NCI-H187 (cell line): ENCODE data around the gene CST7.
"Not testable (repeated sequence)": the region's sequence is repeated elsewhere in the genome, so short reads cannot be mapped to it uniquely, and the experiment has no call there.

ENCODE experiments used
- DNase-seq, 2 experiments: peaks; one replicate each; lab custom pipeline; 2025; lab: John Stamatoyannopoulos, UW

CST7 gene, protein sequence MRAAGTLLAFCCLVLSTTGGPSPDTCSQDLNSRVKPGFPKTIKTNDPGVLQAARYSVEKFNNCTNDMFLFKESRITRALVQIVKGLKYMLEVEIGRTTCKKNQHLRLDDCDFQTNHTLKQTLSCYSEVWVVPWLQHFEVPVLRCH

DNA sequence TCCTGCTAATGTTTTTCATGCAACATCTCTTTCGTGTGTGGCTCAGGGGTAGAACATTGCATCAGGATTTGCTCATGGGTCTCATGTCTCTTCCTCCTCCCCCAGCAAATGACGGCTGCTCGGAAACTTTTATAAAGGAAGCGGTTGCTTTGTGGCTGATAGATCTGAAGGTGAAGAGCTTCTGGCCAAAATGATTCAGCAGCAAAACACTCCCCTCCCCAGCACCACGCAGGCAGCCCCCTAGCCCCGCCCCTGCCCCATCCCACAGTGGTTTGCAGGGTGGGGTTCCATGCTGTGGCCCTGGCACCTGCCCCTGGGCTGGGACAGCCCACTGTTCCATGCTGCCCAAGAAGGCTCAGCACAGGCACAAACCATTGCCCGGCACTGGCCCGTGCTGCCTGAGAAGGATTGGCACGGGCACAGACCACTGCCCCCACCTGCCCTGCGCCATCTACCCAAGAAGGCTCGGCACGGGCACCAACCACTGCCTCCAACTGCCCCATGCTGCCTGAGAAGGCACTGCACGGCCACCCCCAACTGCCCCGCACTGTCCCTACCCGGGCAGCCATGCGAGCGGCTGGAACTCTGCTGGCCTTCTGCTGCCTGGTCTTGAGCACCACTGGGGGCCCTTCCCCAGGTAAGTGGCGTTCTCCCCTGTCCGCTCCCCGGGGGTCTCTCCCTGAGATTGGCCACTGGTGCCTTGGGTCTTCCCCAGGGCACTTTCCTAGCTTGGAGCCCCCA, at the start of gene CST7:
CST7 (plus strand) TSS at position 331 of the 741 bp plus-strand sequence; CDS start at position 568, 237 bp downstream.
- DNase-seq, result no peak

DNA sequence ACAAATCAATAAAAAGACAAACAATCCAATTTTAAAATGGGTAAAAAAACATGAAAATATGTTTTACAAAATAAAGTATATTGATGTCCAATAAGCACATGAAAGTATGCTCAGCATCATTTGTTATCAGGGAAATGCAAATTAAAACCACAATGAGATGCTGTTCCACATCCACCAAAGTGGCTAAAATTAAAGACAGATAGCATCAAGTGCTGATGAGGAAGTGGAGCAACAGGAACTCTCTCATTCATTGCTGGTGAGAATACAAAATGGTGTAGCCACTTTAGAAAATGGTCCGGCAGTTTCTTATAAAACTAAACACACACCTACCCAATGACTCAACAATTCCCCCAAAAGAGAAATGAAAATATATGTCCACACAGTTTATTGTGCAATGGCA, 42.3 kb upstream of the CST7 start:
- no peak for DNase-seq

DNA sequence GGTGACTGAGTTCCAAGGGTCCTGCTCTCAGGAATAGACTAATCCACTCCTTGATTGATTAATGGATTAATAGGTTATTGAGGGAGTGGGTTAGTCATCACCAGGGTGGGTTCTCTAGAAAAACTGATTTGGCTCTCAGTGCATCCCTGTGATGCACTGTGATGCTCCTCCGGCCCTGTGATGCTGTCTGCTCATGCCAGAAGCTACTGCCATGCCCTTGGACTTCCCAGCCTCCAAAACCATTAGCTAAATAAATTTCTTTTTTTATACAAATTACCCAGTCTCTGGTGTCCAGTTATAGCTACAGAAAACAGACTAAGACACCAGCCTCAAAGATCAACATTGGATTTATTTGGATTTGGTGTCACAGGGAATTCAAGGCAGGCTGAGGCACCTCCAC, 40.4 kb upstream of the CST7 start:
- no peak for DNase-seq

DNA sequence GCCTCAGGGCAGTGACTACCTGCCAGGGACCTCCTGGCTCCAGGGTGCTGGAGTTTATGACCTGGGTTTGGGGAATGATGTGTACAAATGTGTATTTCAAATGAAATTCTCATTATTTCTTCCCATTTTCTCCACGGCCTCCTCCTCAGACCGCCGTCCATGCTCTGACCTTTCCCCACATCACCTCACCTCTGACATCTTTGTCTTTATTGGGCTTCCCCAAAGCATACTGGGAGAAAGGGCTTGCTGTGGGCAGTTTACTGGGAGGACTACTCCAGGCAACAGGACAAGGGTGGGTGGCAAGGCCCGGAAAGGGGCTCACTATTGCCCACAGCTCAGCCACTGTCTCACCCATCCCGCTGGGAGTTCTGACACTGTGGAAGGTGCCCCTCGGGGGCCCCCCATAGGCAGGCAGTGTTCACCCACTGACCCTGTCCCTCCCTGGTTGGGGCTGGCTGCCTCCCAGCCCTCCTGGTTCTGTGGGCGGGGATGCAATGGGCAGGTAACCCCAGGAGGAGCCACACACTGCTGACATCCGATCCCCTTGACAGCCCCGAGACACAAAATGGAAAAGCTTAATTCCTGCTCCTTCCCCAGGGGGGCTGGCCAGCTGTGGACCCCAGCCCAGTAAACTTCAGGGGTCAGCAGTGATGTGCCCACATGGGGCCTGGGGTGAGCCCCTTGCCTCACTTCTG, 39.8 kb upstream of the CST7 start:
- no peak for DNase-seq

DNA sequence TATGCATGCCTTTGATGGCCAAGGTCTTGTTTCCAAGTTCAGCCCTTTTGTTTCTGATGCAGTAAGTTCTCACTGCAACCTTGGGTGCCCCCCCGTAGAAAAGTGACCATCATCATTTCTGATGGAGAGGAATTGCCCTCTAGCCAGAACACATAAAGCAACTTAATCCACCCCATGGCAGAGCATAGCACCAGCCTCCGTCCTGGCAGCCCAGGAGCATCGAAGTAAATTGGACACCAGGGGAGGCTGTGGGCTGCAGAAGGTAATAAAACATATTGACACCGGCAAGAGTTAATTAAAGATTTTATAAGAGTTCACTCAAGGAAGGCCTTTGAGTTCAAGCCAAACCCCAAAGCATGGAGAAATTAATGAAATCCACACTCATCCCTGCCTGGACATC, 39.2 kb upstream of the CST7 start:
- no peak for DNase-seq

DNA sequence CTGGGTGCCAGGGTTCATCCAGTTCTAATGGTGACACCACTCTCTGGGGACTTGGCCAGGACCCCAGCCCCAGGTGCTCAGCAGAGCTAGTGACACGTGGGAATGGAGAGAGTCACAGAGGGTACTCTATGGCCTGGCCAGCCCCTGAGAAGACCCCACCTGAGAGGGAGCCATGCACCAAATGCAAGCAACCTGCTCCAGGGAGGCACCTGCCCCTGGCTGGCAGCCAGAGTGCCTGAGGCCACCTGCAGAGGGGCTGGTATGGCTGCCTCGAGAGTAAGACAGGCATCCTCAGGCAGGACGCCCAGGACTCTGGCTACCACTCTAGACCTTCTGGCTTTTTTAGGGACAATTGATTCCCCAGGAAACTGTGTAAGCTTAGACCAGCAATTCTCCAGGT, 38.6 kb upstream of the CST7 start:
- DNase-seq, result no peak

DNA sequence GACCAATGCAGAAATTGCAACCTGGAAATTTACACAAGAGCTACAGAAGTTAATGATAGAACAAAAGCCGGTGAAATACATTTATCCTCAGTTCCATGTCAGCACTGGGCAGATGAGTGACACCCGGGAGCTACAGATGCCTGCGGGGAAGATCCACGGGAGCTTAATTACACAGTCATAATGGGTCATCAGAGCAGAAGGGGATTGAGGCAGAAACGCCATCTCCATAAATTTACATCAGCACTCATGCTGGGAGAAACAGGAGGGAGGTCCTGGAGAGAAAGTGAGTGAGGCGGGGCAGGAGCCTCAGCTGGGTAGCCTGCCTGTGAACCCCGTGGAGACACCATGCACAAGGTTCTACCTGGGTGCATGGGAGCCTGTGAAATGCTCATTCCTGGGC, 37.6 kb upstream of the CST7 start:
- no peak for DNase-seq

DNA sequence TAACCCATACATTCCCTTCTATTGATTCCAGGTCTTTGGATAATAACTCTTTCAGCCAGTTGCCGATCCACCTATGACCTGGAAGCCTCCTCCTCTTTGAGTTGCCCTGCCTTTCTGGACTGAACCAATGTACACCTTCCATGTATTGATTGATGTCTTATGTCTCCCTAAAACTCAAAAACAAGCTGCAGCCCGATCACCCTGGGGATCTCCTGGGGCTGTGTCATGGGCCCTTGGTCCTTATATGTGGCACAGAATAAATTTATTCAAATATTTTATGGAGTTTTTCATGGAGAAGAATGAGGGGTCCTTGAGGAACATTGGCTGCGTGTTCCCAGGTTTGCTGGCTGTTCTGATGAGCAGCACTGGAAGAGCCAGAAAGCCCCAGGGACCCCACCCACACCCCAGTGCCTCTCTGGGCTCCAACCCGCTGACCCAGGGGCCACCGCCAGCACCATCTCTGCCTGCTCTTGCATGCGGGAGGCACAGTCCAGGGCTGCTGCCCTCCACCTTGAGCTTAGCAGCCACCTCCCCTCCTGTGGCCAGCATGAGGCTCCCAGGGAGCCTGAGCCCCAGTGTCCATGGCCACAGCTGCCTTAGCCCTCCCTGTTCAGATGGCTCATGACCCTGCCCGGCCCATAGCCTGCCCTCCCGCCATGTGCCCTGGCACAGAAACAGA, 36.5 kb upstream of the CST7 start:
- DNase-seq, result no peak

DNA sequence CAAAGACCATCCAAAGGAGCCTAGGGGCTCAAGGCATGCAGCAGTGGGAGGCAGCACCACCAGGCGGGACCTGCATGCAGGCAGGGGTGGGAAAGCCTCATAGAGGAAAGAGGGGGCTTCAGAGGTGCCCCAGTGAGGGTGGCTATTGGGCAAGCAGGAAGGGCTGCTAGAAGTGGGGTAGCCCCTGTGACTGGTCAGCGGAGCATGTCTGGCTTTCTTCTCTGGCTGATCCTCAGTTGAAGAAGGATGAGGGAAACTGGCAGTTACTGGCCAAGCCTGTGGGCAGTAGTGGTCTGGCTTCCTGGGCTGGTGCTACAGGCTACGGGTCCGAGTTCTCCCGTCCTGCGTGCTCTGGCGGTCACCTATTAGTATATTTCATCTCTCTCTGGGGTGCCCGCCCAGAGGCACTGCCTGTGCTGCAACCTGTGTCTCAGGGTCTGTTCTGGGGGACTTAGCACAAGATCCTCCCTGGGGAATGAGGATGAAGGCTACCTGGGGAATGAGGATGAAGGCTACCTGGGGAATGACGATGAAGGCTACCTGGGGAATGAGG, 35.9 kb upstream of the CST7 start:
- no peak for DNase-seq

DNA sequence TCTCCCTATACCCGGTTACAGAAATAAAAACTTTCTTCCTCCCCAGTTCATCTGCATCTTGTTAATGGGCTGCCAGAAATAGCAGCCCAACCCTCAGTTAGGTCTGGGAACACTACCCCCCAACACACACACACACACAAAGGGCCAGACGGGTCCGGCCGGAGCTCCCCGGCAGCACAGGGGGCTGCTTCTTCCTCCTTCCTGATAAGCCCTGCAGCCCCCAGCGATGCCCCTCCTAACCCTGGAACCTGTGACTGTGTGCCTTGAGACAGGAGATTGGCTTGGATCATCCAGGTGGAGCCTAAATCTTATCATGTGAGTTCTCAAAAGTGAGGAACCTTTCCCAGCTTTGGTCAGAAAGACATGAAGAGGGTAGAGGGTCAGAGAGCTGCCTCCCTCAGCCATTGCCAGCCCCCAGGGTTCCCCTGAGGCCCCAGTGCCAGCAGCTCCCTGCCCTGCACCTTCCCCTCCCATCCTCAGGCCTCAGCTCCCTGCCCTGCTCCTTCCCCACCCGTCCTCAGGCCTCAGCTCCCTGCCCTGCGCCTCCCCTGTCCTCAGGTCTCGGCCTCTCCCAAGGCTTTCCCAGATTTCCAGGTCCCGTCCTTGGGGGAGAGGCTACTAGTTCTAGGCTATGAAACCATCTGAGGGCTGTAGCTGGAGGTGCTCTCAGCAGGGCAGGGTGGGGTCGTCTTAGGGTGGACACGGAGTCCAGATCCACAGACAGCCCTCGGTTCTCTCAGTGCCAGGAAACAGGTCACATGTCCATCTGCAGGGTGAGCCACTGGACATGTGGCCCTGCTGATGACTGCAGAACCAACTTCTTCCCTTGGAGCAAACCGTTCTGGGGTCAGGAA, 34.5 kb upstream of the CST7 start:
- DNase-seq, result no peak

DNA sequence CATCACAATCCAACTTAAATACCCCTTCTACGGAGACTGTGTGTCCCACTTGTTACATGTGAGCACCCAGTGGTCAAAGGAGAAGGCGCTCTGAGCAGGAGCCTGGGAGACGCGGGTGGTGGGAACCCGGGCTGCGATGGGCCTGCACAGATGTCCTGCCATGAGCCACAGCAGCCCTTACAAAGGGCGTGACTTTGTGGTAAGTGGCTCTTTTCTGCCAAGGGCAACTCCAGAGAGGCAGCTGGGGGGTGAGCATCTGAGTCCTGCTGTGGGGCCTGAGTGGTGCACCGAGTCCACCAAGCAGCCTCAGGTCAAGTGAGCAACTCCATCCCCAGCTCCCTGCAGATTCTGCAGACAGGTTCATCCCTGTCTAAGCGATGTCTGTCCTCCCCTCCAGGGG, 33.6 kb upstream of the CST7 start:
- no peak for DNase-seq

DNA sequence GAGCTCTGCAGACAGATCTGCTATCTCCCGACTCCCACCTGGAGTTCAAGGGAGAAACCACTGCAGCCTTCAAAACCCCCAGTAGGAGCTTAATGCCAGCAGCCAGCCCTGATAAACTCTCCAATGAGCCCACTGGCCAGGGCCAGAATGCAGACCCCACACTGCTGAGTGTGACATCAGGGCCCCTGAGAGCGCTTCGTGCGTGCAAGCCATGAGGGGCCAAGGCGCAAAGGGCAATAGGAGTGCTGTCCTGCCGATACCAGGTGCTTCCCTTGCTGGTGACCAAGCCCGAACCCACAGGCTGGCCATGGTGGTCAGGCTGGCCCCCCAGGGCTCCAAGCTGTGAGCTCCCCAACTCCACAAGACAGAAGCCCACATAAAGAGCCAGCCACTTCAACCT, 33.2 kb upstream of the CST7 start:
- DNase-seq, result no peak

DNA sequence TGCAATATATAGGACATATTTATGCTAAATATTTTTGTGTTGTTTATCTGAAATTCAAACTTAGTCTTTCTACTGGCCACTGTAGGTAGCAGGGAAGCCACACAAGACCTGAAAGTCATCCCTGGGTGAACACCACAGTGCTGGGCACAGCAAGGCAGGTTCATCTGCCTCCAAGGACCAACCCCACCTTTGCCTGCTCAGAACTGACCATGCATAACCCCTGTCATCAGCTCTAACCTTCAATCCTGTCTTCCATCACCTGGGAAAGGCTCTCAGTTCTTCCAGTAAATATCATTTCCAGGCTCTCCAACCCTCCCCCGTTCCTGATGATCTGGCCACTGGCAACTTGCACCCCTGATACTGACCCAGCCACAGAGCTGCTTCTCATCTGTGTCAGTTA, 32.7 kb upstream of the CST7 start:
- no peak for DNase-seq

DNA sequence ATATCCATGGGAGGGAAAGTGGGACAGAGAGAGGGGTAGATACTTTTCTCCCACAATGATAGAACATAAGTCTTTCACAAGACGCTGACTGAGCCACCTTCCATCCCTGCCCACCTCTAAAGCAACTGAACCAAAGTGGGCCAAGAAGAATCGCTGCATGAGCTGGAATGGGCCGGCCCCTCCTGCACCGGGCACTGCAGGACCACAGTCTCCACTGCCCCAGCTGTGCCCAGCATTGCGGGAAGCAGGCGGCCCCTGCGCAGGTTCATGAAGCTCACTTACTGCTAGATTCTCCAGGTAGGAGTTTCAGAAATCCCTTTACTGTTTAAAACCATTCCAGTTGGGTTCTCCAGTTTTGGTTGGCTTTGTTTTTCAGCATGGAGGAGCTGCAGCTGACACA, 32.0 kb upstream of the CST7 start:
- DNase-seq, result no peak

DNA sequence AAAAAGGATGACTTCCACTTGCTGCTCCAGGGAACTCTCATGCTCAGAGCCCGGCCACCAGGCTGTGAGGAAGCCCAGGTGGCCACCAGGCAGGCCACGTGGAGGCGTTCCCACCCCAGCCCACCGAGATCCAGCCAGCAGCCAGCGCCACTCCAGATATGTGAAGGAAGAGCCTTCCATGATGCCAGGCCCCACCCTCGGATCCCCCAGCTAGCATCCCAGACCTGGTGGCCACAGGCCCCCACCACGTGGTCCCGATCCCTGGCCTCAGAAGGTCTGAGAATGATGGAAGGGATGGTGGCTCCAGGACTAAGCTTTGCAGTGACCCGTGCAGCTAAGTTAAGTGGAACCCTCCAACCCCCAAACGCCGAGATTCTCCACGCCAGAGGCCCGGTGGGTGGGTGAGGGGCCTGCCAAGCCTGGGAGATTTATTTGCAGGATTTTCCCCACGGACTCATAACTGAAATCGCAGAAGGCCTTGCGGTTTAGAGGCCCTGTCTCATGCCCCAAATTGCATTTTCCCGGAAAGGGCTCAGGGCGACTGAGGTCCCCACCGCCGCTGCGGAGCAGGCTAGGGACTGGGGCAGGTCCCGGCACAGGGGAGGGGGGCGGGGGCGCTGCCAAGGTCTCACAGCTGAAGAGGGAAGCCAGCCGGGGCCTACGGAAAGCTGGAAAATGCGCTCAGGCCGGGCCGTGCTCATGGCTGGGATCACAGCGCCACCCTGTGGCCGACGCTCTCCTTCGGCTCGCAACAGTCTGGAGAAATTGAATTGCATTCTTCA, 31.1 kb upstream of the CST7 start:
- peak; percentile 4 to 6 for DNase-seq

DNA sequence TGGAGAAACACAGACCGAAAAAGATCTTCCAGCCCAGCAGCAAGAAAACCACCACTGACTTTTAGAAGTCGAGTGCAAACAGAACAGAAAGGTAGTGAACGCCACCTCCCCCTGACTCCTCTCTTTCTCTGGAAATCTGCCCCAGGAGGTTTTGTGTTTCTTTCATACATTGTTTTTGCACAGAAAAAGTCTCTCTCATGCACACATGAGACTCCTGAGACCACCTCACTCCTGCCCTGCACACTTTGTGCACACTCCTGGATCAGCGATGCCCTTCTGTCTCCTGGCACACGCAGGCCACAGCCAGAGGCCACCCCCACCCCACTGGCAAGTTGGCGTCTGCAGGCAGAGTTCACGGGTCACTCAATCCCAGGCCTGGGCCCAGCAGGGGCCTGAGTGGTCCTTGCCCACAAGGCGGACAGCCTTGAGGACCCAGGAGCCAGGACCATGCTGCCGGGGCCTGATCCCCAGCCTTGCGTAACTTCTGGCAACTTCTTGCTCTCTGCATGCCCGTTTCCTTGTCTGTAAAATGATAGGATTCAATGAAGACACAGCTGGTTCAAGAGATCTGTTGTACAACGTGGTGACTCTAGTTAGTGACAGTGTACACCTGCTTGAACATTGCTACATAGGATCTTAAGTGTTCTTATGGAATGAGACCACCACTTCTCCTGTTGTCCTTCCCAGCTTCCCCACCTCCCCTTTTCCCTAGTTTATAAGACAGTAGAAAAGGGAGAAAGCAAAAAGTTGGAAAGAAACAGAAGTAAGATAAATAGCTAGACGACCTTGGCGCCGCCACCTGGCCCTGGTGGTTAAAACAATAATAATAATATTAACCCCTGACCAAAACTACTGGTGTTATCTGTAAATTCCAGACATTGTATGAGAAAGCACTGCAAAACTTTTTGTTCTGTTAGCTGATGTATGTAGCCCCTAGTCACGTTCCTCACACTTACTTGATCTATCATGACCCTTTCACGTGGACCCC, 30.2 kb upstream of the CST7 start:
- no peak for DNase-seq

DNA sequence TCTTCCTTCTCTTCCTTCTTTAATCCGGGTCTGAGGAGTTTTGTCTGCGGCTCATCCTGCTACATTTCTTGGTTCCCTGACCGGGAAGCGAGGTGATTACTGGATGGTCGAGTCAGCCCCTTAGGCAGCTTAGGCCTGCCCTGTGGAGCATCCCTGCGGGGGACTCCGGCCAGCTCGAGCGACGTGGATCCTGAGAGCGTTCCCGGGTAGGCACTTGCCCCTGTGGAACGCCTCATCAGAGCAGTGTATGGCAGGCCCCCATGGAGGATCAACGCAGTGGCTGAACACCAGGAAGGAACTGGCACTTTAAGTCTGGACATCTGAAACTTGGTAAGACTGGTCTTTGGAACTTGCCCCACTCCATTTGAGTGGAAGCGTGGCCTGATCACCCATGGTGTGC, 29.4 kb upstream of the CST7 start:
- DNase-seq, result not testable (repeated sequence)

DNA sequence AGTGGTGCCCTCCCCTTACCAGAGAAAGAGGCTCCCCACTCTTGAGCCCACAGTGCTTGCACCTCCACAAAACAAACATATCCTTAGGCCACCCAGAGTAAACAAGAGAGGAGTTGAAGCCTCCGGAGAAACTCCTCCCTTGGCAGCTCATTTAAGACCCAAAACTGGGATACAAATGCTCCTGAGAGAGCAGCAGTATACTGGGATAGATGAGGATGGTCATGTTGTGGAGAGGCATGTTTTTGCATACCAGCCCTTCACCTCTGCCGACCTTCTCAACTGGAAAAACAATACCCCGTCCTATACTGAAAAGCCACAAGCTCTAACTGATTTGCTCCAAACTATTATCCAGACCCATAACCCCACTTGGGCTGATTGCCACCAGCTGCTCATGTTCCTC, 28.4 kb upstream of the CST7 start:
- DNase-seq, result not testable (repeated sequence)

DNA sequence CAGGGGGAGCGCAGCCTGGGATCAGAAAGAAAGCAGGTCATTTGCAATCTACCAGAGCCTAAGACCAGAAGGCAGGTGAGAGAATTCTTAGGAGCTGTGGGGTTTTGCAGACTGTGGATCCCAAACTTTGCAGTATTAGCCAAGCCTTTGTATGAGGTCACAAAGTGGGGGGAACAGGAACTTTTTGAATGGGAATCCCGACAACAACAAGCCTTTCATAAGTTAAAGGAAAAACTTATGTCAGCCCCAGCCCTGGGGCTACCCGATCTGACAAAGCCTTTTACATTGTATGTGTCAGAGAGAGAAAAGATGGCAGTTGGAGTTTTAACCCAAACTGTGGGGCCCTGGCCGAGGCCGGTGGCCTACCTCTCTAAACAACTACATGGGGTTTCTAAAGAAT, 19.8 kb upstream of the CST7 start:
- DNase-seq, result not testable (repeated sequence)
